ENCODE results near the gene GRM7. TPM values are rescaled to one million over a fixed set of nuclear protein-coding genes. Genes with fewer than 3 reads are reported as not detected.

The GRM7 gene
- total RNA-seq, 1 experiment from 2014 or later, result 0.28 TPM

- Histone ChIP-seq H2BK120ac (ENCODE audit: low read depth, low read length, poor library complexity, severe bottlenecking) (no peak overlapping the region), H3K27ac (ENCODE audit: insufficient read length, low read depth, low read length) (no peak overlapping the region), H4K91ac (ENCODE audit: insufficient read length, low read depth, low read length) (no peak overlapping the region), H3K14ac (ENCODE audit: insufficient read depth, low read length) (no peak overlapping the region), H3K23ac (ENCODE audit: insufficient read length, low read depth, low read length) (no peak overlapping the region), H3K4ac (ENCODE audit: low read depth, low read length) (no peak overlapping the region), H3K79me2 (ENCODE audit: insufficient read depth, low read length) (no peaks in the 10 kb centered on the region), H2BK15ac (ENCODE audit: low read depth, low read length) (no peak overlapping the region), H3K23me2 (ENCODE audit: insufficient read length, low read depth, low read length, poor library complexity, severe bottlenecking) (no peaks in the 10 kb centered on the region), H3K9me3 (ENCODE audit: control insufficient read depth, low read depth, low read length) (no peaks in the 10 kb centered on the region), H3K4me1 (ENCODE audit: insufficient read depth, low read length) (no peaks in the 10 kb centered on the region), H4K20me1 (ENCODE audit: control insufficient read depth, insufficient read depth, insufficient read length) (no peaks in the 10 kb centered on the region), H2AFZ (ENCODE audit: low read length) (no peak overlapping the region), H2BK20ac (ENCODE audit: low read depth, low read length, poor library complexity, severe bottlenecking) (no peak overlapping the region), H4K8ac (replicated peaks; ENCODE audit: insufficient read length, low read depth, low read length) (no peak overlapping the region), H3K27me3 (ENCODE audit: insufficient read depth, low read length) (no peaks in the 10 kb centered on the region), H3T11ph (ENCODE audit: low read length) (no peak overlapping the region), H3K56ac (ENCODE audit: insufficient read length, low read depth, low read length) (no peak overlapping the region), H3K79me1 (ENCODE audit: insufficient read depth, low read depth, low read length, poor library complexity, severe bottlenecking) (no peaks in the 10 kb centered on the region), H3K4me2 (ENCODE audit: insufficient read depth, insufficient read length, low read length) (no peak overlapping the region), H2BK5ac (ENCODE audit: insufficient read length, low read length) (no peak overlapping the region), H4K5ac (ENCODE audit: insufficient read length, low read depth, low read length) (no peak overlapping the region), H2BK12ac (ENCODE audit: insufficient read length, low read depth, low read length) (no peak overlapping the region), H2AK5ac (ENCODE audit: insufficient read length, low read length) (no peak overlapping the region), H3K18ac (ENCODE audit: insufficient read length, low read depth, low read length) (no peak overlapping the region), H3K9ac (ENCODE audit: extremely low read depth, insufficient read length, low read length) (no peak overlapping the region)
- Mint-ChIP-seq H3K9me3 (no peaks in the 10 kb centered on the region), H3K4me1 (no peaks in the 10 kb centered on the region; a peak in 1 of 4 replicates), H3K4me3 (no peak overlapping the region), H3K36me3 (ENCODE audit: insufficient read depth in 1 of 3, low read depth in 3 of 3) (no peaks in the 10 kb centered on the region), H3K27ac (no peak overlapping the region), H3K27me3 (ENCODE audit: low read depth) (no peaks in the 10 kb centered on the region)
- DNase-seq, result no peak
- WGBS (ENCODE audit: extremely low coverage, insufficient read length, low lambda C conversion rate), result no CpG with 5 or more reads among the region's 8 CpGs
- TF ChIP-seq, protein P1, sequence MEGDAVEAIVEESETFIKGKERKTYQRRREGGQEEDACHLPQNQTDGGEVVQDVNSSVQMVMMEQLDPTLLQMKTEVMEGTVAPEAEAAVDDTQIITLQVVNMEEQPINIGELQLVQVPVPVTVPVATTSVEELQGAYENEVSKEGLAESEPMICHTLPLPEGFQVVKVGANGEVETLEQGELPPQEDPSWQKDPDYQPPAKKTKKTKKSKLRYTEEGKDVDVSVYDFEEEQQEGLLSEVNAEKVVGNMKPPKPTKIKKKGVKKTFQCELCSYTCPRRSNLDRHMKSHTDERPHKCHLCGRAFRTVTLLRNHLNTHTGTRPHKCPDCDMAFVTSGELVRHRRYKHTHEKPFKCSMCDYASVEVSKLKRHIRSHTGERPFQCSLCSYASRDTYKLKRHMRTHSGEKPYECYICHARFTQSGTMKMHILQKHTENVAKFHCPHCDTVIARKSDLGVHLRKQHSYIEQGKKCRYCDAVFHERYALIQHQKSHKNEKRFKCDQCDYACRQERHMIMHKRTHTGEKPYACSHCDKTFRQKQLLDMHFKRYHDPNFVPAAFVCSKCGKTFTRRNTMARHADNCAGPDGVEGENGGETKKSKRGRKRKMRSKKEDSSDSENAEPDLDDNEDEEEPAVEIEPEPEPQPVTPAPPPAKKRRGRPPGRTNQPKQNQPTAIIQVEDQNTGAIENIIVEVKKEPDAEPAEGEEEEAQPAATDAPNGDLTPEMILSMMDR (conservative IDR thresholded peaks at IDR 0.05), result no peak
Observed at GRCh38 chr3:7461202-7461825, 600.4 kb downstream of the GRM7 start.
